ENCODE results near the gene ETV4.
A peak's percentile ranks its signal among the peaks of the same experiment; 100 is the strongest.

ETV4 gene

GRCh38 chr17:43578699-43579565 lies 32.8 kb upstream of the ETV4 start:
- no peak for TF ChIP-seq JUND (IDR thresholded peaks at IDR 0.05; ENCODE audit: low read depth)
- in situ Hi-C loops (cut with HindIII; ENCODE audit: low pct_unique_long_range_greater_than_20kb, low sequenced_read_pairs), result no loop called here

GRCh38 chr17:43578404-43578698 lies 32.2 kb upstream of the ETV4 start:
- TF ChIP-seq JUND (IDR thresholded peaks at IDR 0.05; ENCODE audit: low read depth), result no peak
- in situ Hi-C loops (cut with HindIII; ENCODE audit: low pct_unique_long_range_greater_than_20kb, low sequenced_read_pairs), result no loop called here
- DNase-seq (ENCODE audit: low read depth in 1 of 2, low spot score in 1 of 2), result no peak

More at GRCh38 chr17:43578699-43579565, 32.8 kb upstream of the ETV4 start:
- DNase-seq (ENCODE audit: low read depth in 1 of 2, low spot score in 1 of 2), result no peak

- no peak for TF ChIP-seq JUND (IDR thresholded peaks at IDR 0.05; ENCODE audit: low read depth)
- DNase-seq (ENCODE audit: low read depth in 1 of 2, low spot score in 1 of 2), result no peak
- in situ Hi-C loops (cut with HindIII; ENCODE audit: low pct_unique_long_range_greater_than_20kb, low sequenced_read_pairs), result no loop called here
Observed at GRCh38 chr17:43577664-43578403, 31.7 kb upstream of the ETV4 start.

- in situ Hi-C loops (cut with HindIII; ENCODE audit: low pct_unique_long_range_greater_than_20kb, low sequenced_read_pairs), result no loop called here
- TF ChIP-seq JUND (IDR thresholded peaks at IDR 0.05; ENCODE audit: low read depth), result no peak
- DNase-seq (ENCODE audit: low read depth in 1 of 2, low spot score in 1 of 2), result peak; percentile 66 to 81
Observed at GRCh38 chr17:43576563-43577229, 30.6 kb upstream of the ETV4 start.

- in situ Hi-C loops (cut with HindIII; ENCODE audit: low pct_unique_long_range_greater_than_20kb, low sequenced_read_pairs), result no loop called here
- no peak for DNase-seq (ENCODE audit: low read depth in 1 of 2, low spot score in 1 of 2)
- no peak for TF ChIP-seq JUND (IDR thresholded peaks at IDR 0.05; ENCODE audit: low read depth)
Observed at GRCh38 chr17:43574896-43575525, 28.9 kb upstream of the ETV4 start.

- no peak for TF ChIP-seq JUND (IDR thresholded peaks at IDR 0.05; ENCODE audit: low read depth)
- DNase-seq (ENCODE audit: low read depth in 1 of 2, low spot score in 1 of 2), result no peak
- in situ Hi-C loops (cut with HindIII; ENCODE audit: low pct_unique_long_range_greater_than_20kb, low sequenced_read_pairs), result no loop called here
Observed at GRCh38 chr17:43574348-43574747, 28.2 kb upstream of the ETV4 start.

GRCh38 chr17:43573579-43574321 lies 27.6 kb upstream of the ETV4 start:
- no peak for TF ChIP-seq JUND (IDR thresholded peaks at IDR 0.05; ENCODE audit: low read depth)
- in situ Hi-C loops (cut with HindIII; ENCODE audit: low pct_unique_long_range_greater_than_20kb, low sequenced_read_pairs), result no loop called here
- no peak for DNase-seq (ENCODE audit: low read depth in 1 of 2, low spot score in 1 of 2)

- TF ChIP-seq JUND (IDR thresholded peaks at IDR 0.05; ENCODE audit: low read depth), result no peak
- no peak for DNase-seq (ENCODE audit: low read depth in 1 of 2, low spot score in 1 of 2)
- in situ Hi-C loops (cut with HindIII; ENCODE audit: low pct_unique_long_range_greater_than_20kb, low sequenced_read_pairs), result no loop called here
Observed at GRCh38 chr17:43572368-43572980, 26.3 kb upstream of the ETV4 start.

GRCh38 chr17:43570518-43570928 lies 24.4 kb upstream of the ETV4 start:
- no peak for DNase-seq (ENCODE audit: low read depth in 1 of 2, low spot score in 1 of 2)
- in situ Hi-C loops (cut with HindIII; ENCODE audit: low pct_unique_long_range_greater_than_20kb, low sequenced_read_pairs), result no loop called here
- TF ChIP-seq JUND (IDR thresholded peaks at IDR 0.05; ENCODE audit: low read depth), result no peak

- no peak for DNase-seq (ENCODE audit: low read depth in 1 of 2, low spot score in 1 of 2)
- in situ Hi-C loops (cut with HindIII; ENCODE audit: low pct_unique_long_range_greater_than_20kb, low sequenced_read_pairs), result no loop called here
- TF ChIP-seq JUND (IDR thresholded peaks at IDR 0.05; ENCODE audit: low read depth), result no peak
Observed at GRCh38 chr17:43568506-43569082, 22.5 kb upstream of the ETV4 start.
